ENCODE results near the gene ACSM6.

Gene ACSM6

GRCh38 chr10:95275726-95276366 lies 81.8 kb downstream of the ACSM6 start:
- no peak for DNase-seq

GRCh38 chr10:95276367-95277200 lies 82.5 kb downstream of the ACSM6 start:
- DNase-seq = no peak

GRCh38 chr10:95277201-95277570 lies 83.1 kb downstream of the ACSM6 start:
- DNase-seq = no peak

- DNase-seq = no peak
These were observed 83.6 kb downstream of the ACSM6 start for GRCh38 chr10:95277614-95278013.

Measured in cerebellar nuclear complex (tissue), 1 donor.